Fibroblast of mammary gland (primary cell): ENCODE data around the gene PSMG1.

Source experiments
- DNase-seq: peaks from one replicate; pipeline ENCODE4 v3.0.0-alpha.2; 2010; ENCODE audit warnings: low read depth
- H3K4me3 ChIP-seq: 2 replicates; pipeline ENCODE4 v1.5.1; 2011; ENCODE audit warnings: low read depth, mild to moderate bottlenecking, low read length, moderate library complexity; ENCODE audit not compliant: control insufficient read depth
- TF ChIP-seq, protein P1 (sequence below): conservative IDR thresholded peaks from 2 replicates; pipeline ENCODE4 v1.5.1; 2011; ENCODE audit warnings: low read depth, low read length, inconsistent platforms; ENCODE audit not compliant: control insufficient read depth, insufficient read depth

PSMG1 gene

DNA sequence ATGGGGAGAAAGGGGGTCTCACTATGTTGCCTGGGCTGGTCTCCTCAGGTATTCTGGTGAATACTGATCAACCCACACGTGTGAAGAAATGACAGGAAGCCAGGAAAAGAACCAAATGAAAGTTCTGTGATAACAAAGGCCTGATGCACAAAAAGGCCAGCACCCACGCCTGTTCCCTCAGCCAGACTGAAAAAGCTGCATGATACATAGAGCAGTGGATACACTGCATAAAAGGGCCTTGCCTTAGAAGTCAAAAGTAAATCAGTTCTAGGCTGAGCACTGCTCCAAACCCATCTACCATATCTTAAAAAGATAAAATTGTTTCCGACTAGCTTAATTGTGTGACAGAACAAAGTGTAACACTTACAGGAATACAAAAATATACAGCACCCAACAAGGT is 36.9 kb upstream of the PSMG1 start:
- H3K4me3 ChIP-seq, result no peak overlapping the region
- DNase-seq, result no peak
- TF ChIP-seq, protein P1, sequence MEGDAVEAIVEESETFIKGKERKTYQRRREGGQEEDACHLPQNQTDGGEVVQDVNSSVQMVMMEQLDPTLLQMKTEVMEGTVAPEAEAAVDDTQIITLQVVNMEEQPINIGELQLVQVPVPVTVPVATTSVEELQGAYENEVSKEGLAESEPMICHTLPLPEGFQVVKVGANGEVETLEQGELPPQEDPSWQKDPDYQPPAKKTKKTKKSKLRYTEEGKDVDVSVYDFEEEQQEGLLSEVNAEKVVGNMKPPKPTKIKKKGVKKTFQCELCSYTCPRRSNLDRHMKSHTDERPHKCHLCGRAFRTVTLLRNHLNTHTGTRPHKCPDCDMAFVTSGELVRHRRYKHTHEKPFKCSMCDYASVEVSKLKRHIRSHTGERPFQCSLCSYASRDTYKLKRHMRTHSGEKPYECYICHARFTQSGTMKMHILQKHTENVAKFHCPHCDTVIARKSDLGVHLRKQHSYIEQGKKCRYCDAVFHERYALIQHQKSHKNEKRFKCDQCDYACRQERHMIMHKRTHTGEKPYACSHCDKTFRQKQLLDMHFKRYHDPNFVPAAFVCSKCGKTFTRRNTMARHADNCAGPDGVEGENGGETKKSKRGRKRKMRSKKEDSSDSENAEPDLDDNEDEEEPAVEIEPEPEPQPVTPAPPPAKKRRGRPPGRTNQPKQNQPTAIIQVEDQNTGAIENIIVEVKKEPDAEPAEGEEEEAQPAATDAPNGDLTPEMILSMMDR, result no peak

DNA sequence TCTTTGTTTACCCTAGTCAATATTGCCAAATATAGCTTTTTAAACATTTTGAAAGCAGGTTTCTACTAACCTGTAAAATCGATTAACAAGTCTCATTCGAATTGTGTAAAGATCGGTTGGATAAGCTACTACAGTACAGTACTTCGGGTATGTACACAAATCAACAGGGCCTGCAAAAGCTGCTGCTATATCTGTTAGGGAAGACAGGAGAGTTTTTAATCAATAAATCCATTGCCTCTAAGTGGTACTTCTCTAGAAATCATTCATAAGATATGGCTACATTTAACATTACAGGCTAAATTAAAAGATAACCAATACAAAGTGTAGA is 34.8 kb upstream of the PSMG1 start:
- no peak overlapping the region for H3K4me3 ChIP-seq
- TF ChIP-seq, protein P1, result no peak
- no peak for DNase-seq

DNA sequence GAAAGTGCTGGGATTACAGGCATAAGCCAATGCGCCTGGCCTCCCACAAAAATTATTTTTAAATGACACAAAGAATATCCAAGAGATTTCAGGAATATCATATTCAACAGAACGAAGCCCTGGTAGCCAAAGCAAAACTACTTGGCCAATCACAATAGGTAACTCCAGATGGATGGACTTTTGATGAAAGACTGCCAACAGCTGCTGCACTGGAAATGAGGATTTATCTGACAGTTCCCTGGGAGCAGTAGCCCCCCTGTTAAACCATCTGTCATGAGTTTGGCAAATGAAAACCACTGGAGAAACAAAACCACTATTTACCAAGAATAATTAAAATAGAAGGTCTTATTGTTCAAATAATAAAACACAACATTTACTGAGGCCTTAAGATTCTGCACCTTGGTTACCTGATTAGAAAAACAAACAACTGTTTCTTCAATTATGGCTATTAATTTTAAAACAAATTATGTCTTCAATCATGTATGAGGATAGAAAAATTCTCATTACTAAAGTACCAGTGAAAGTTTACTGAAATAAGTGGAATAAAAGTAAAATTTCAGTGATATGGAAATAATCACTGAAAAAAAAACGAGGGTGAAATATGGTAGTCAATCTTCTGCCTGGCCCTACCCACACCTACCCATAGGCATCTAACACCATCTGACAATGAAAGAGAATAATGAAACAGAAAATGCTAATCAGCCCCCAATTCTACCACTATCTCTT is 34.3 kb upstream of the PSMG1 start:
- no peak overlapping the region for H3K4me3 ChIP-seq
- TF ChIP-seq, protein P1, result no peak
- no peak for DNase-seq

- DNase-seq, result no peak
- TF ChIP-seq, protein P1, result no peak
- no peak overlapping the region for H3K4me3 ChIP-seq
These were observed 33.0 kb upstream of the PSMG1 start for GRCh38 chr21:39216290-39216689.

DNA sequence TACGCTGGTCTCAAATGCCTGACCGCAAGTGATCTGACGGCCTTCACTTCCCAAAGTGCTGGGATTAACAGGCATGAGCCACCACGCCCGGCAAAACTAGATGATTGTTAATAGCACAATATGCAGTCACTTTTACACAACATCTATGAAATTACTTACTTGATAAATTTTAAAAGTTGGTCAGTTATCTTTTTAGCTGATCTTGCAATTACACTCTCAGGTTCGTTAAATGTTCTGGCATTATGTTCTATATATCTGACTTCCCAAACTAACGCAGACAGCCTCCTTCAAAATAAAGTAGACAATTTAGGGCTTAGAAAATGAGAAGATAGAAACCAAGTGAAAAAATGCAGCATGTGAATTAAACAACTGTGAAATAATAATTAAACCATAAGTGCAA is 31.8 kb upstream of the PSMG1 start:
- DNase-seq, result no peak
- no peak overlapping the region for H3K4me3 ChIP-seq
- TF ChIP-seq, protein P1, result no peak

DNA sequence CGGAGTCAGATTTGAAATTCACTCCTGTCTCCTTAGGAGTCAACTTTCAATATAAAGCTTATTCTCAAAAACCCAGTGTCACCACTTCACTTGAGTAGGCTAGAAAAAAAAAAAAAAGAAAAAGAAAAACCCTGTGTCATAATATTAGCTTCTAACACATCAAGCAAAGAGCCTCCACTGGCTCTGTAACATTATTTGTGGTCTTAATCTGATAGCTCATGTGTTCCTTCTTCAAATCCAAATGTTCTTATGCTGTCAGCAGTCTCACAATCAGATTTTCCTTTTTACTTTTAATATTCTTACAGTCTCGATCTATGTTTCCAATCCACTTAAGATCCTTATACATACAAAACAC is 26.1 kb upstream of the PSMG1 start:
- TF ChIP-seq, protein P1, result no peak
- no peak for DNase-seq
- H3K4me3 ChIP-seq, result no peak overlapping the region
